MCF 10A (cell line): ENCODE data around the gene MST1R. TPM values are rescaled to one million over a fixed set of nuclear protein-coding genes. Genes with fewer than 3 reads are reported as not detected.

Experiments
- total RNA-seq: library from RNA; stranded (reverse); gene quantifications from 2 replicates; pipeline ENCODE4 v1.2.3, GENCODE V29; 2022

Gene MST1R
- total RNA-seq, 1 experiment from 2014 or later, result 103 TPM

Other genes with a start within 250 kb of the MST1R start
- 95.8 and 127 TPM in 2 replicates for gene APEH, start 229.5 kb downstream of the MST1R start, total RNA-seq
- gene MST1, start 214.4 kb downstream of the MST1R start, total RNA-seq, result 16.3 and 18.2 TPM in 2 replicates
- 47.8 and 48.6 TPM in 2 replicates for gene RNF123, start 214.3 kb downstream of the MST1R start, total RNA-seq
- 0.79 TPM in 1 of 2 replicates, not detected in the other for gene AMIGO3, start 184.2 kb downstream of the MST1R start, total RNA-seq
- gene GMPPB, start 179.9 kb downstream of the MST1R start, total RNA-seq, result 84.3 and 88.1 TPM in 2 replicates
- 43.4 and 44.8 TPM in 2 replicates for gene IP6K1, start 117.3 kb downstream of the MST1R start, total RNA-seq
- 0.44 and 1.1 TPM in 2 replicates for gene CDHR4, start 104.0 kb downstream of the MST1R start, total RNA-seq
- 4.8 and 7.4 TPM in 2 replicates for gene INKA1, start 100.6 kb downstream of the MST1R start, total RNA-seq
- 3.8 and 6.6 TPM in 2 replicates for gene UBA7, start 89.9 kb downstream of the MST1R start, total RNA-seq
- gene TRAIP, start 47.3 kb downstream of the MST1R start, total RNA-seq, result 7.1 and 9.3 TPM in 2 replicates
- not detected in 2 replicates for gene CAMKV, start 34.0 kb downstream of the MST1R start, total RNA-seq
- gene MON1A, start 25.9 kb upstream of the MST1R start, total RNA-seq, result 9.6 and 18.6 TPM in 2 replicates
- gene RBM6, start 36.3 kb upstream of the MST1R start, total RNA-seq, result 58.0 and 65.8 TPM in 2 replicates
- 138 TPM in 2 replicates for gene RBM5, start 185.0 kb upstream of the MST1R start, total RNA-seq